Activated CD4-positive, alpha-beta T cell treated with anti-CD3 and anti-CD28 coated beads, Interleukin-2, Interleukin-6, amounts not matched to agents 100 ng/mL and 50 ng/mL, durations not matched to agents 16 hours and 8 hours (primary cell): ENCODE data around the gene S100A13.
"Not testable (repeated sequence)": the region's sequence is repeated elsewhere in the genome, so short reads cannot be mapped to it uniquely, and the experiment has no call there.

Experiments
- DNase-seq: peaks from one replicate; pipeline ENCODE4 v3.0.0-alpha.2; 2020

Gene S100A13

GRCh38 chr1:153647346-153647714, 20.0 kb upstream of the S100A13 start:
- DNase-seq = no peak

DNA sequence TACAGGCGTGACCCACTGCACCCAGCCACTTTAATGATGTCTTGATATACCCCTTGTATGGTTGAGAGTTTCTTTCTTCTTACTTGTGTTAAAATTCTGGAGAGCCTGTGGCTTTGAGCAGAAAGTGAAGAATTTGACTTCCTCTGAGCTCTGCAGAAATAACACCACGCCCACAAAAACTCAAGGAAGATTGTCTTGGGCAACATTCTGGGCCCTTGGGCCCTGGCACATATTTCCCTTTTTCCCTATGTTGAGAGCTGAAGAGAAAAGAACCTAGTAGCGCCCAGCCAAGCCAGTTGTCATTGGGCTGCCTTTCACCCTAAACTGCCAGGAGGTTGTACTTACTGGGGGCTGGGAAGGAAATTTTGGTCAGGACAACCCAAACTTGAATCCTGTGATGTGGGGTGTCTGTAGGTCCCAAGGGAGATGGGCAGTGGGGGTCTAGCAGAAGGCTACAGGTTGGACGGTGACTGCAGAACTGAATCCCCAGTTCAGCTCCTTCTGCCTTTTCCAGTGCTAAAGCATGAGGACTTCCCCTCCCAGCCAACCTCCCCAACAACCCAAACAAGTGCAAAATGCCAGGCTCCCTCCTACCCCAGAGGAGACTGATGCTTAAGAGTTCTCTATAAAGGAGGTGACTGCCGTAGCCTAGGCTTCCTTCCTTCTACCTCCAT, 19.5 kb upstream of the S100A13 start:
- no peak for DNase-seq

DNA sequence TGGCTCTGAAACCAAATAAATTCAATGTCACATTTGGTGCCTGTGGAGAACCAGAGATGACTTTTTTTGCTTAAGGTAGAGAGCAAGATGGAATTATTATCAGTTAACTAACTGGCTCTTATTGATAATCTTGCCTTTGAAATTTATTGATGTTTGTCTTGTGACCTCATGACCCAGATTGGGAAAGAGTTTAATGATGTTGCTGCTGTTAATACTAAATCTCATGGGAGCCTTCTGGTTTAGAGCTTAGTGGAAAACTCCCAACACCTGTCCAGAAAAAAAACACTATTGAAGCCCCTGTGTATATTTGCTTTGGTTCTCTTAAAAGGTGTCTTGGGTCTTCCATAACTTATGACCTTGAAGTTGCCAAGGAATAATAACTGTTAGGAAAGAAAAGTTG, 16.5 kb upstream of the S100A13 start:
- no peak for DNase-seq

DNA sequence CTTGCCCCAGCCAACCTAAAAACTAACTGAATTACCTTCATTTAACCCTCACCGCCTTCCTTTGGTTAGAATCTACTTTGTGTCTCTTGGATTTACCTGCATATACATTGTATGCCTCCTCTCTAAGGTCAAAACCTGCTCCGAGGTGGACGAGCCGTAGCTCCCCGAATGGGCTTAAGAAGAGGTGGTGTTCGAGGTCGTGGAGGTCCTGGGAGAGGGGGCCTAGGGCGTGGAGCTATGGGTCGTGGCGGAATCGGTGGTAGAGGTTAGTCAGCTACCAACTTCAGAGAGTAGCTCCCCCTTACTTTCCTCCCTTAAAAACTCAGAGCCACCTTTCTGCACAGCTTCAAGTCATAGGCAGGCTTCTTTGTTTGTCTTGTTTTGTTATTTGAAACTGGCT, 15.8 kb upstream of the S100A13 start:
- DNase-seq = no peak

DNA sequence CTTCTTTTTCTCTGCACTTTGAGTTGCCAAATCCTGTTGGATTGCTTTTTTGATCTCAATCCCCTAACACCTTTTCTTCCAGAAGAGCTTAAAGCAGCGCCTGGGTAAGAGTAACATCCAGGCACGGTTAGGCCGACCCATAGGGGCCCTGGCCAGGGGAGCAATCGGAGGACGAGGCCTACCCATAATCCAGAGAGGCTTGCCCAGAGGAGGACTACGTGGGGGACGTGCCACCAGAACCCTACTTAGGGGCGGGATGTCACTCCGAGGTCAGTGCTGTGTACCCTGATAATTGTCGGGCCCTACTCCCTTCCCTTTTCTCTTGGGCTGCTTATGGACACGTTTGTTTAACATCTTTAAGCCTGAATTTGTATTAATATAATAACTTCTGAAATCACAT, 14.9 kb upstream of the S100A13 start:
- DNase-seq = no peak

- DNase-seq = no peak
Observed at GRCh38 chr1:153640861-153641260, 13.6 kb upstream of the S100A13 start.

DNA sequence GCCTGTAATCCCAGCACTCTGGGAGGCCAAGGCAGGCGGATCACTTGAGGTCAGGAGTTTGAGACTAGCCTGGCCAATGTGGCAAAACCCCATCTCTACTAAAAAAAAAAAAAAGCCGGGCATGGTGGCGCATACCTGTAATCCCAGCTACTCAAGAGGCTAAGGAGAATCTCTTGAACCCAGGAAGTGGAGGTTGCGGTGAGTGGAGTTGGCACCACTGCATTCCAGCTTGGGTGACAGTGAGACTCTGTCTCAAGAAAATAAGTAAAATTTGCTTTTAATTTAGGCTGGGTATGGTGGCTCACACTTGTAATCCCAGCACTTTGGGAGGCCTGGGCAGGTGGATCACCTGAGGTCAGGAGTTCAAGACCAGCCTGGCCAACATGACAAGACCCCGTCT, 12.9 kb upstream of the S100A13 start:
- DNase-seq = not testable (repeated sequence)

- DNase-seq = no peak
Observed at GRCh38 chr1:153639280-153639679, 12.0 kb upstream of the S100A13 start.

- no peak for DNase-seq
Observed at GRCh38 chr1:153638261-153638660, 11.0 kb upstream of the S100A13 start.

DNA sequence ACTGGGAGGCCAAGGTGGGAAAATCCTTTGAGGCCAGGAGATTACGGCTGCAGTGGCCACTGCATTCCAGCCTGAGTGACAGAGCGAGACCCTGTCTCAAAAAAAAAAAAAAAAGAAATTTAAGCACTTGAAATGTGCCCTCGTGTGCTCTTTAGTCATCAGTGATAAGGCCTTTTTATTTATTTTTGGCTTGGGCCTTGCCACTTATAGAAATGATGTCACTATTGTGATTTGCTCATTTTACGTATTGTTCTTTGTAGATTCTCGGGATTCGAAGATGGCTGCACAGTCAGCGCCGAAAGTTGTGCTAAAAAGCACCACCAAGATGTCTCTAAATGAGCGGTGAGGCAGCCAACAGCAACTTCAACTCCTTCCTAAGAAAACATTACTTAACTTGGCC, 9.0 kb upstream of the S100A13 start:
- no peak for DNase-seq

DNA sequence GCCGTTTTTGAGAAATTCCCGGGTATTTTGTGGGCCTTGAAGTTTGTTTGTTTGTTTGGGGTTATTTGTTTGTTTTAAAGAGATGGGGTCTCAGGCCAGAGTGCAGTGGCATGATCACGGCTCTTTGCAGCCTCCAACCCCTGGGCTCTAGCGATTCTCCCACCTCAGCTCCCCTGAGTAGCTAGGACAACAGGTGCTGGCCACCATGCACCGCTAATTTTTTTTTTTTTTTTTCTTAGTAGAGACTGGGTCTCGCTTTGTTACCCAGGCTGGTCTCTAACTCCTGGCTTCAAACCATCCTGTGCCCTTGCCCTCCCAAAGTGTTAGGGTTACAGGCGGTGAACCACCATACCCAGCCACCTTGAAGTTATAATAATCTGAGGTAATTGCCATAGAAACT, 8.6 kb upstream of the S100A13 start:
- DNase-seq = no peak

GRCh38 chr1:153633754-153634665, 6.7 kb upstream of the S100A13 start, which contains the start of gene CHTOP:
CHTOP (plus strand) TSS chr1:153634066; CDS start chr1:153636589, 2,523 bp downstream.
- DNase-seq = peak; percentile 99

- no peak for DNase-seq
Observed at GRCh38 chr1:153633161-153633753, 6.0 kb upstream of the S100A13 start.

DNA sequence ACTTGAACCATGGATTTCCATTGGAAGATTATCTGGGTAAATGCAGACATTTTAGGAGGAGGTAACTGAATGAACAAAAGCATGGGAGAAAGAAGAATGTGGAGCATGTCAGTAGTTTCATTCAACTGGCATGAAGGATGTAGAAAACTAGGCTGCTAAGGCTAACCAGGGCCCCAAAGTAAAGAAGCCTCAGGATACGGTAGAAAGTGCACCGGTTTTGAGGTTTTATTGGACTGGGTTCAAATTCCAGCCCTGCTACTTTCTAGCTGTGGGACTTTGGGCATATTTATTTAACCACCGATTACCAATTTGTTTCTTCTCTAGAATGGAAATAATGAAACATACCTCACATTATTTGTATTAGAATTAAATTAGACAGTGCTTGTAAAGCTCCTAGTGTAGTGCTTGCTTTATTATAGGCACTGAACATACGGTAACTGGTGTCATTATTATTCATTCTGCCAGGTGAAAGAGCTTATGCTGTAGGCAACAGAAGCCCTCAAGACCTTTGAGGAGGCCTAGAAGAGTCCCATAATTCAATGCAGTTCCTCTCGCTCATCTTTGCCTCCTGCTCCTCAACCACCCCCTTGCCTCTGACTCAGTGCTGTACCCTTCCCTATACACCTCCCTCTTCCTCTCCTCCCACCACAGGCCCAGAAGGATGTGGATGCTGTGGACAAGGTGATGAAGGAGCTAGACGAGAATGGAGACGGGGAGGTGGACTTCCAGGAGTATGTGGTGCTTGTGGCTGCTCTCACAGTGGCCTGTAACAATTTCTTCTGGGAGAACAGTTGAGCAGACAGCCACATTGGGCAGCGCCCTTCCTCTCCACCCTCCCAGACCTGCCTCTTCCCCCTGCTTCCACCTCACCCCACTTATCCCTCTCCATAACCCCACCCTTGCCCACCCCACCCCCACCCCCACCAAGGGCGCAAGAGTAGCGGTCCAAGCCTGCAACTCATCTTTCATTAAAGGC, 4.0 kb upstream of the S100A13 start:
- DNase-seq = no peak

DNA sequence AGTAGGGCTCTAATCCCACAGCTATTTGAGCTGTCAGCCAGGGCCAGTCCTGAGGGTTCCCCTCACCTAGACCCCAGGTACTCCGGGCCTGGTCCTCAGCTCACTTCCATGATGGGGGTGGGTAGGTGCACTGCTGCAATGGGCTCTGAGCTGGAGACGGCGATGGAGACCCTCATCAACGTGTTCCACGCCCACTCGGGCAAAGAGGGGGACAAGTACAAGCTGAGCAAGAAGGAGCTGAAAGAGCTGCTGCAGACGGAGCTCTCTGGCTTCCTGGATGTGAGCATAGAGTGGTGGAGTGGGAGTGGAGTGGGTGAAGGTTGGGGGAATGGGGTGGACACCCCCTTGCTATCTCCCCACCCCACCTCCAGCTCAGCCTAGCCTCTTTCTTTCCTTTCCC, 3.1 kb upstream of the S100A13 start:
- DNase-seq = no peak

- DNase-seq = no peak
Observed at GRCh38 chr1:153629971-153630370, 2.7 kb upstream of the S100A13 start.

GRCh38 chr1:153629343-153629665, 2.0 kb upstream of the S100A13 start:
- DNase-seq = no peak

DNA sequence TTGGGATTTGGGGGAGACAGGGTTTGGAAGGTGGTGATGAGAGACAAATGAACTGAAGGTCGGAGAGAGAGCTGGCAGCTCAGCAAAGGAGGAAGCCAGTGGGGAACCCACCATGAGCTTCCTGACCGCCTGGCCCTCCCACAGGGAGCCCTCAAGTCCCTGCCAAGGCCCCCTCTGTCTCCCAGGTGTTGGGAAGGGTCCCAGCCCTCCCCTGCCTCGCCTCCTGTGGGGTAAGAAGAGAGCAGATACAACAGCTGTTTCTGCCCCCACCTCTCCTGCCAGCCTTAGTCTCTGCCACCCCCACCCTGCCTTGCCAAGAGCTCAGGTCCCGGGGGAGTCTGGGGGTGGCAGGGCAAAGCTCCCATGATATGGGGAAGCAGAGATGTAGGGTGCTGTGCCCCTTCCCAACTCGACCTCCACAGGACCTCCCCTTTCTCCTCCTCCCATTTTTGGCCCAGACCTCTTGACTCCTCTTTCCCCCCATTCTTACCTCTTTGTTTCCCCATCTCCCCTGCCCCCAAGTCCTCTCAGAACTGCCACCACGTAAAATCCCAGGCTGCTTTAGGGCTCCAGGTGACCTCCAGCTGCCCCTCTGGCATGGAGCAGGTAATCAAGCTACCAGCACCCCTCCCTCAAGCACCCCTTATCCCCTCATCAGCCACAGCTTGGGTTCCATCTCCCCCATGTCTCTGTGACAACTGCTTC, 1.5 kb upstream of the S100A13 start:
- no peak for DNase-seq

GRCh38 chr1:153627715-153628626, 666 bp upstream of the S100A13 start, which contains the start of gene S100A1:
S100A1 (plus strand) TSS chr1:153628434; CDS start chr1:153630522, 2,088 bp downstream.
- DNase-seq = no peak

- DNase-seq = no peak
Observed at GRCh38 chr1:153626477-153626903, 815 bp downstream of the S100A13 start.
